HG03097 (cell line): ENCODE data around the gene P2RX3.
A peak's percentile ranks its signal among the peaks of the same experiment; 100 is the strongest.
"Not testable (repeated sequence)": the region's sequence is repeated elsewhere in the genome, so short reads cannot be mapped to it uniquely, and the experiment has no call there.

Experiments
- ATAC-seq: cut with Tn5 transposase; IDR thresholded peaks from one replicate; pipeline ENCODE4 v1.9.1; 2021; ENCODE audit not compliant: unreplicated experiment, low FRiP score

Gene P2RX3

DNA sequence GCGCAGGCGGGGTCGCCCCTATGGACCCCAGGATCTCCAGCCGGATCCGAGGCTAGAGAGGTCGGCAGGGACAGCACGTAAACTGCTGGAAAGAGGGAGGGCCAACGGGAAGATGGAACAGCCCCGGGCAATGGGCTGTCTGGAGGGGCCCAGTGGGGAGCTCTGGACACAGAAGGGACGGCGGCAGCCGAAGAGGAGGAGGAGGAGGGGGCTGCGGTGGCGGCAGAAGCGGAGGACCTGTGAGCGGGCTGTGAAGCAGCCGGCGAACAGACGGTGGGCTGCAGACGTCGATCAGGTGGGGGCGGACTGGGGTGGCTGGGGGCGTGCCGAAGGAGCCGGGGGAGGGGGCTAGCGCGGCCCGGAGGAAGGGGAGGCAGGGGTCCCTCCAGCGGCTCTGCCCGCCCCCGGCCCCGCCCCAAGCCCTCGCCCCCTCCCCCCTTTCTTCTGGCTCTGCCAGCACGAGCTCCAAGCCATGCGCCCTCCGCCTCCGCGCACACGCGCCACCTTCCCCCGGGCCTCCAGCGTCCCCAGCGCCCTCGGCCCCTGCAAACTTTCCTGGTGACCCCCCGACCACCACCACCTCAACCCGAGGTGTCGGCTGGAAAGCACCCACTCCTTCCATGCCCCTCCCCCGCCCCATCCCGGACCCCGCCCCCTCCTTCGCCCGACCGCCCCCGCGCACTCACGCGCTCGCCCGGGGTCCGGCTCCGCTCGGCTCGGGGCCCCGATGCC lies 13.8 kb upstream of the P2RX3 start:
- no peak for ATAC-seq

DNA sequence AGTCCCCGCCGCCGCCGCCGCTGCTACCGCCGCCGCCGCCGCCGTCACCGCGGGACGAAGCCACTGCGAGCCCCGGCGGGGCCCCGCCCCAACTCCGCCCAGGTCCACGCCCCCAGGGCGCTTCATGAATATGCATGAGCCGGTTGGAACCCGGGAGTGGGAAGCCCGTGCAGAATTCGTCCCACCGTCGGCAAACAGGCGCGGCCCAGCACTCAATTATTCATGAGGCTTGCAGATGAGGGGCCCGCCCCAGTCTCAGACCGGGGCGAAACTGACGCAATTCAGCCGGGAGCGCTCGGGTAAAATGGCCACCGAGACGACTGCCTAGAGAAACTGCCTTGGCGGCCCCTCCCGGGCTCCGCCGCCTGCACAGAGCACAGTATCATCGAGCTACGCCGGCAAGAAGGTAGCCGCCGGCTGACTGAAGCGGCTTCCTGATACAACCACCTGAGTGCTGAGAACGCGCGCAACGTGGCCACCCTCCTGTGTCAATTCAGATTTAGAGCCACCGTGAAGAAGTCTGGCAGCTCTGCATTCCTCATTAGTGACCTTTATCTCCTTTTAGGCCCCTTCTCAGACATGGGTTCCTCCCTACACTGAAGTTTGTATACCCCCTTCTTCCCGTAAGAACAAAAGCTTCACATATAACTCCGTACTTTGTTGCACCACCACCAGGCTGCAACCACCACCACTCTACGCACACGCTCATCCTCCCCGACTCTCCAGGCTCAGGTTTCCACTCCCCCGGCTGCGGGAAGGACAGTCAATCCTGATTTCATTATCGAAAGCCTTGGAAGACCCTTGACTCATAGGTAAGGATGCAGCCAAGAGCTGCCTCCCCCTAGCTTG lies 13.0 kb upstream of the P2RX3 start, which contains the start of gene TNKS1BP1:
TSS of gene TNKS1BP1 (minus strand) at position 67 of the 849 bp plus-strand sequence. CDS start 3,067 bp downstream, outside the sequence.
- peak; percentile 86 for ATAC-seq

GRCh38 chr11:57325735-57326048 lies 12.5 kb upstream of the P2RX3 start:
- ATAC-seq, result no peak

DNA sequence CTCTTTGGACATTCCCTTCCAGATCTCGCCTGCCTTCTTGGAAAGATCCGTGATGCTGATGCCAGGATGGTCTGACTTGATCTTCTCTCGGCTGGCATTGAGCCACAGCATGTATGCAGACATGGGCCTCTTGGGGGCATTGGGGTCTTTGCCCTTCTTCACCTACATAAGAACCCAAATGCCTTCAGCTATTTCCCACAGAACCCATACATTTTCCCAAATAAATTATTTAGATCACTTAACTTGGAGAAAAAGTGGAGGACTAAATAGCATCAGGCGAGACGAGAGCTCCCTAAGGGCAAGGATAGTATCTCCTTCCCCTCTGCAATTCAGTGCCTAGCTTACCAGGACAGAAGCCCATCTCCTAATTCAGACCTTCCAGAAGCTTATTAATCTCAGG lies 10.4 kb upstream of the P2RX3 start:
- no peak for ATAC-seq

GRCh38 chr11:57330029-57330428 lies 8.1 kb upstream of the P2RX3 start:
- ATAC-seq, result no peak

DNA sequence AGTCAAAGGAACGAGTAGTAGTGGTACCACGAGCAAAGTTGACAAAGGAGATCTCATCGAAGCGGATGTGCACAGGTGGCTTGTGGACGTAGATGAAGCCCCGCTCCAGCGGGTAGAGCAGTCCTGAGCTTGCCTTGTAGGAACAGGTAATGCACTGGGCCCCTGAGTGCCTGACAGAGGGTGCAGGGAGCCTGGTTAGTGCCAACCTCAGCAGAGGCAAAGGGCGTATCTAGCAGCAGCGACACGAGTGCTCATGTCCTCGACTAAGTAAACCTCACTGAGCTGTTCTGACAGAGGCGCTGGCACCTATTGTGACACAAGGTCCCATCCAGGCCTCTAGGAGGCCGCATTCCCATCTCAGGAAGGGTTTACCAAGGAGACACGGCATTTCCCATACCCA lies 6.4 kb upstream of the P2RX3 start:
- ATAC-seq, result no peak

DNA sequence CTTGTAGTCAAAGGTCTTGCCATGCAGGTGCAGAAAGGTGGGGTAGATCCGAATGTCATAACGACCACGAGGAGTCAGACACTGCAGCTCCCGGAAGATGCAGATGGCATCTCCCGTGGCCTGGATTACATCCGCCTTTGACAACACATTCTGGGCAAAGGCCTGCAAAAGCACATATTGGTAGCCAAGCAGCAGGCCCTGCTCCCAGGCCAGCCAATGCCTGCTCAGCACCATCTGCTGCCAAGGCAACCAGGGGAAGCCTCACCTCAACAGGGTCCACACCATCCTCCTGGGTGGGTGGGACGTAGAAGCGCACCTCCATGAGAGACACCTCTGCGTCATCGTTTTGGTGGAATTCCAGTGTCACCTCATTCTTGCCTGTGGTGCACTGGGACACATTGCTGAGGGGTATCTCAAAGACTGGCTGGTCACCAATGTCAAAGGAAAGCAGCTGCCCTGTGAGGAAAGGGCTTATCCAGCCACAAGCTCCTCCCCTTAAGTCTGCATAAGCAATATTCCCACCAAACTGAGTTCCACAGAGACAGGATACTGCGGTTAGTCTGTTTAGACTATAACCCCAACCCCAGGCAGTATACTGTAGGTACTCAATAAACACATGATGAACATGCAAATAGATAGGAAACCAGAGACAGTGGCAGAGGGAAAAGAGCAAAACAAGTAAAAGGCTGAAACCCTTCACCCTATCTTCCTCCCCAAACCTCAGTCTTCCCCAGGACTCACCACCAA lies 5.3 kb upstream of the P2RX3 start:
- ATAC-seq, result no peak

GRCh38 chr11:57335023-57335342 lies 3.2 kb upstream of the P2RX3 start:
- ATAC-seq, result no peak

- ATAC-seq, result peak; percentile 99
Measured at GRCh38 chr11:57335343-57336110, 2.6 kb upstream of the P2RX3 start, which contains the start of gene SSRP1. Gene SSRP1, minus strand, starts transcription at chr11:57335892. Its CDS starts 771 bp downstream, at chr11:57335121.

DNA sequence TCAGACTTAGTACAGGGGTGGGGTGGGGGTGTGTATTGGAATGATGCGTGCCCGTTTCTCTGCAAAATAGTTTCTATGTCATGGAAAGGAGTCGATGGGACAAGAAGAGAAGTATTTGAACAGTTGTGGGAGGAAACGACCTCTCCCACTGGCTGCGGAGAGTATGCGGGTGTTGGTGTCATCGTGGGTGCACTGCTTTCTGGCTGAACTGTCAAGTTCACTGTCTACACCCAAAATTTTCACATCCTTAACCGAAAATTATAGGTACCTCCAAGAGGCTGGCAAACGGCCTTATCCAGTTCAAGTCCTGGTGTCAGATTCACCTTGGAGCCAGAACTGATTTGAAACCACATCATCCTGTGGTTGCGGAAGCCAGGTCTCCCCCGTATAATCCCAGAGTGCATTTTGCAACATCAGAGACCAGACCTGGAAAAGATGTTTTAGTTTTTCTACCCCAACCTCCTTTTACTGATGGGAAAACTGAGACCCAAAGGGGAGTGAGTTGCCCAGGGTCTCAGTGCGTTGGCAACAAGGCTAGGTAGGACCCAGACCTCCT lies 2.0 kb upstream of the P2RX3 start:
- ATAC-seq, result no peak

DNA sequence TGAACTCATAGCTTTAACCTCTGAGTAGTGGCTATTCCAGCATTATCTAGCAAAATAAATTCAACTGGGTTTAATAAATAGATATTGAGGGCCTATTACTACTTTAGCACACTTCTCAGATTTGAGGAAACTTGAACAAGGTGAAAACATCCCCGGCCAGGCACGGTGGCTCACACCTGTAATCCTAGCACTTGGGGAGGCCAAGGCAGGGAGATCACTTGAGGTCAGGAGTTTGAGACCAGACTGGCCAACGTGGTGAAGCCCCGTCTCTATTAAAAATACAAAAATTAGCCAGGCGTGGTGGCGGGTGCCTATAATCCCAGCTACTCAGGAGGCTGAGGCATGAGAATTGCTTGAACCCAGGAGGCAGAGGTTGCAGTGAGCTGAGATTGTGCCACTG lies 1.3 kb upstream of the P2RX3 start:
- not testable (repeated sequence) for ATAC-seq

DNA sequence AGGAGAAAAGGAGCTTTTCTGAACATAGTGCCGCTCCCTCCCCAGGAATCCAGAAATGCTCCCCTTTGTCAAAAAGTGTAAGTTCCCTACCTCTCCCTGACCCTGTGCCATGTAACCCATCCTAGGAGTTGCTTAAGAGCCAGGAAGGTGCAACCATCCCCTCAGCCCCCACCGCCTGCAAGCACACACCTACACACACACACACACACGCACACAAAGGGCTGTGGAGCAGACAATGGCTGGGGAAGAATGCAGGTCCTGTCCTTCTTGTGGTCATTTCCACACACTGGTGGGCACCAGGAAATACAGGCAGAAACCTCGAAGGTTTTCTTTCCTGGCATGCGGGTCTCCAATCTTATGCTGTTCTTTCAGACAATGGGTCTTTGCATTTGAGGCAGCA lies 1.2 kb downstream of the P2RX3 start:
- no peak for ATAC-seq

DNA sequence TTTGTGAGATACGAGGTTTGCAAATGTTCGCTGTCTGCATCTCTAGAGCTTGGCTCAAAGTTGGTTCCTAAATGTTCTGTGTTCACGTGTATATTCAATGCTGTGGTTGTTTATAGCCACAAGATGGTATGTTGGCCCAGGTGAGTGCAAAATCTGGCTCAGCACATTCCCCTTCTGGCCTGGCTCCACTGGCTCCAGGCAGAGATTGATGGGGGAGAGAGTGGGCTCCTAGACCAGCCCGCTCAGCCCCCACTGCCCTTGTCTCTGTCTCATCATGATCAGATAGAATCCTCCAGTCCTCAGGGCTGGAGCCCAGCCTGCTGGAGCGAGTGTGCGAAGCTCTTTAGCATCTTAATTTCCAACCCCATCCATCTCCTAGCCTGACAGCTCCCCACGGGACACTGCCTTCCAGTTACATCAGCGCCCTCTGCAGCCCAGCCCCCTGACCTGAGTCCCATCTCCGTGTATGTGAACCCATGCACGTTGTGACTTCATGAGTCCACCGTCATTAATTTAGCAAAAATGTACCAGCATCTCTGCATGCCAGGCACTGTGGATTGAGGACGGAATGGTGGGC lies 2.0 kb downstream of the P2RX3 start:
- ATAC-seq, result no peak

GRCh38 chr11:57341250-57341808 lies 3.2 kb downstream of the P2RX3 start:
- ATAC-seq, result no peak

- ATAC-seq, result no peak
Measured at GRCh38 chr11:57342702-57343101, 4.5 kb downstream of the P2RX3 start.

GRCh38 chr11:57343825-57344224 lies 5.7 kb downstream of the P2RX3 start:
- no peak for ATAC-seq

DNA sequence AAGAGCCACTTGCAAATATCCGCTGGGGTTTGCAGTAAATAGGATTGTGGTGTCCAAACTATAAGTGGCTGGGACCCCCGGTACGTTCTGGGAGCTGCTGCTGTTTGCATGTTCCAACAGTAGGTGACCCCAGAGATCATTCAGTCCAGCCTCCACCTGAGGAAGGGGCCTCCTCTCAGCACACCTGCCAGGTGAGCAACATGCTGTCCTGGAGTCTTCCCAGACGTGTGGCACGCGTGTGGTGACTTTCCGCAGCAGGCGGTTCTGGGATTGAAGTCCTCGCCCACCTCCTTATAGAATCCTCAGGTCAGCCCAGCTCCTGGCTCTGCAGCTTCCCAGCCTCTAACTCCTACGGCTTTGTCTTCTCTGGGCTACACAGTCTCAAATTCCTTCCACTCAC lies 6.7 kb downstream of the P2RX3 start:
- ATAC-seq, result no peak

GRCh38 chr11:57345555-57346211 lies 7.5 kb downstream of the P2RX3 start:
- no peak for ATAC-seq

GRCh38 chr11:57347336-57347735 lies 9.2 kb downstream of the P2RX3 start:
- no peak for ATAC-seq
